Activated naive CD4-positive, alpha-beta T cell treated with anti-CD3 and anti-CD28 coated beads, Interleukin-2, amount 10 ng/mL, durations not matched to agents 7 days and 5 days (primary cell): Measurements from ENCODE around the gene HTR3B.
"Not testable (repeated sequence)": the region's sequence is repeated elsewhere in the genome, so short reads cannot be mapped to it uniquely, and the experiment has no call there.

Experiments used
- CTCF ChIA-PET: fragments of 350-600 bp; sonication (Branson Sonifier 250); formaldehyde crosslinking; loops from one replicate; lab custom pipeline; 2021; ENCODE audit warnings: antibody characterized with exemption; lab: Charles Lee
- DNase-seq: peaks from one replicate; pipeline ENCODE4 v3.0.0-alpha.2; 2020
- H3K27ac Mint-ChIP-seq: one replicate; pipeline ENCODE4 v1.8.0; 2021; ENCODE audit warnings: mild to moderate bottlenecking, moderate library complexity, mixed read lengths
- H3K27me3 Mint-ChIP-seq: one replicate; pipeline ENCODE4 v1.8.0; 2021; ENCODE audit warnings: mild to moderate bottlenecking, mixed read lengths
- H3K36me3 Mint-ChIP-seq: one replicate; pipeline ENCODE4 v1.8.0; 2021; ENCODE audit warnings: mixed read lengths
- H3K4me1 Mint-ChIP-seq: one replicate; pipeline ENCODE4 v1.8.0; 2021; ENCODE audit warnings: mixed read lengths
- H3K4me3 Mint-ChIP-seq: one replicate; pipeline ENCODE4 v1.8.0; 2021; ENCODE audit warnings: mild to moderate bottlenecking, moderate library complexity, mixed read lengths
- H3K9me3 Mint-ChIP-seq: one replicate; pipeline ENCODE4 v1.8.0; 2021; ENCODE audit warnings: mixed read lengths

Gene HTR3B

GRCh38 chr11:113875234-113876073 lies 29.1 kb upstream of the HTR3B start, which contains the start of gene USP28:
Gene USP28 (minus strand): TSS chr11:113875572. CDS start chr11:113875501, 71 bp downstream.
- peak; percentile 83 for DNase-seq
- peaks cover 55% of the 10 kb centered on the region for H3K4me1 Mint-ChIP-seq
- peak within 1 kb of the TSS; percentile 97 for H3K27ac Mint-ChIP-seq
- H3K9me3 Mint-ChIP-seq = peaks cover 5% of the 10 kb centered on the region
- peaks cover 26% of the 10 kb centered on the region for H3K36me3 Mint-ChIP-seq
- peak within 1 kb of the TSS; percentile 92 for H3K4me3 Mint-ChIP-seq
- CTCF ChIA-PET = interaction anchor here (1.1 to 1.5 kb wide), 2 partner anchors 13 to 20 kb away, joined by 3 to 4 read pairs; no protein-coding TSS in a partner anchor
- H3K27me3 Mint-ChIP-seq = no peaks in the 10 kb centered on the region

GRCh38 chr11:113876074-113876797 lies 28.4 kb upstream of the HTR3B start:
- H3K4me1 Mint-ChIP-seq = peaks cover 51% of the 10 kb centered on the region
- peak overlapping the region; percentile 97 for H3K27ac Mint-ChIP-seq
- H3K36me3 Mint-ChIP-seq = peaks cover 20% of the 10 kb centered on the region
- no peaks in the 10 kb centered on the region for H3K27me3 Mint-ChIP-seq
- CTCF ChIA-PET = no interaction called here
- no peak for DNase-seq
- H3K9me3 Mint-ChIP-seq = peaks cover 5% of the 10 kb centered on the region
- H3K4me3 Mint-ChIP-seq = peak overlapping the region; percentile 92

- Mint-ChIP-seq H3K27me3 (no peaks in the 10 kb centered on the region), H3K4me3 (peak overlapping the region; percentile 92), H3K9me3 (peaks cover 5% of the 10 kb centered on the region), H3K36me3 (peaks cover 18% of the 10 kb centered on the region), H3K27ac (peak overlapping the region; percentile 46), H3K4me1 (peaks cover 49% of the 10 kb centered on the region)
- CTCF ChIA-PET = no interaction called here
- no peak for DNase-seq
Observed at GRCh38 chr11:113876798-113877669, 27.6 kb upstream of the HTR3B start.

GRCh38 chr11:113877670-113878055 lies 26.9 kb upstream of the HTR3B start:
- CTCF ChIA-PET = no interaction called here
- Mint-ChIP-seq H3K4me1 (peaks cover 44% of the 10 kb centered on the region), H3K27me3 (no peaks in the 10 kb centered on the region), H3K4me3 (no peak overlapping the region), H3K36me3 (peaks cover 17% of the 10 kb centered on the region), H3K9me3 (peaks cover 5% of the 10 kb centered on the region), H3K27ac (peak overlapping the region; percentile 46)
- no peak for DNase-seq

GRCh38 chr11:113879446-113879845 lies 25.1 kb upstream of the HTR3B start:
- H3K4me3 Mint-ChIP-seq, DNase-seq, H3K36me3 Mint-ChIP-seq, H3K9me3 Mint-ChIP-seq, CTCF ChIA-PET, H3K27me3 Mint-ChIP-seq, H3K27ac Mint-ChIP-seq: not testable (repeated sequence)
- peaks cover 28% of the 10 kb centered on the region for H3K4me1 Mint-ChIP-seq

- Mint-ChIP-seq H3K4me1 (peaks cover 20% of the 10 kb centered on the region), H3K4me3 (no peak overlapping the region), H3K9me3 (peaks cover 5% of the 10 kb centered on the region), H3K36me3 (peaks cover 5% of the 10 kb centered on the region), H3K27me3 (no peaks in the 10 kb centered on the region), H3K27ac (no peak overlapping the region)
- CTCF ChIA-PET = no interaction called here
- DNase-seq = no peak
Observed at GRCh38 chr11:113880971-113881370, 23.6 kb upstream of the HTR3B start.

GRCh38 chr11:113881856-113882255 lies 22.7 kb upstream of the HTR3B start:
- no peak overlapping the region for H3K27ac Mint-ChIP-seq
- DNase-seq = no peak
- peaks cover 5% of the 10 kb centered on the region for H3K9me3 Mint-ChIP-seq
- CTCF ChIA-PET = no interaction called here
- no peak overlapping the region for H3K4me3 Mint-ChIP-seq
- H3K27me3 Mint-ChIP-seq = no peaks in the 10 kb centered on the region
- H3K4me1 Mint-ChIP-seq = peaks cover 13% of the 10 kb centered on the region
- H3K36me3 Mint-ChIP-seq = peaks cover 5% of the 10 kb centered on the region

- Mint-ChIP-seq H3K27ac (no peak overlapping the region), H3K27me3 (no peaks in the 10 kb centered on the region), H3K9me3 (no peaks in the 10 kb centered on the region), H3K4me1 (no peaks in the 10 kb centered on the region), H3K4me3 (no peak overlapping the region), H3K36me3 (no peaks in the 10 kb centered on the region)
- CTCF ChIA-PET = interaction anchor here (1.0 kb wide), 1 partner anchor 11 kb away, joined by 3 read pairs; no protein-coding TSS in a partner anchor
- no peak for DNase-seq
Observed at GRCh38 chr11:113884361-113884836, 20.2 kb upstream of the HTR3B start.

GRCh38 chr11:113885897-113886296 lies 18.7 kb upstream of the HTR3B start:
- Mint-ChIP-seq H3K4me1 (no peaks in the 10 kb centered on the region), H3K9me3 (no peaks in the 10 kb centered on the region), H3K36me3 (no peaks in the 10 kb centered on the region), H3K27me3 (no peaks in the 10 kb centered on the region), H3K27ac (no peak overlapping the region), H3K4me3 (no peak overlapping the region)
- no peak for DNase-seq
- CTCF ChIA-PET = no interaction called here

GRCh38 chr11:113888848-113889247 lies 15.7 kb upstream of the HTR3B start:
- CTCF ChIA-PET = interaction anchor here (0.6 kb wide), 1 partner anchor 149 kb away, joined by 4 read pairs; no protein-coding TSS in a partner anchor
- Mint-ChIP-seq H3K27me3 (no peaks in the 10 kb centered on the region), H3K36me3 (no peaks in the 10 kb centered on the region)

GRCh38 chr11:113894421-113894996 lies 10.1 kb upstream of the HTR3B start:
- Mint-ChIP-seq H3K4me1 (no peaks in the 10 kb centered on the region), H3K4me3 (no peak overlapping the region), H3K36me3 (no peaks in the 10 kb centered on the region), H3K27me3 (peaks cover 6% of the 10 kb centered on the region), H3K27ac (no peak overlapping the region), H3K9me3 (no peaks in the 10 kb centered on the region)
- CTCF ChIA-PET = interaction anchor here (7.1 kb wide), 1 partner anchor 367 kb away, joined by 150 read pairs; no protein-coding TSS in a partner anchor
- DNase-seq = no peak

More at GRCh38 chr11:113888848-113889247, 15.7 kb upstream of the HTR3B start:
- Mint-ChIP-seq H3K4me1 (no peaks in the 10 kb centered on the region), H3K27ac (no peak overlapping the region), H3K9me3 (no peaks in the 10 kb centered on the region), H3K4me3 (no peak overlapping the region)
- no peak for DNase-seq

- CTCF ChIA-PET = interaction anchor here (0.6 to 7.1 kb wide), 12 partner anchors 11 to 366 kb away, joined by 3 to 150 read pairs (median 4); partner anchors contain the start of genes HTR3B and USP28
- H3K27ac Mint-ChIP-seq = no peak overlapping the region
- DNase-seq = no peak
Observed at GRCh38 chr11:113895367-113896155, 9.0 kb upstream of the HTR3B start.

More at GRCh38 chr11:113895367-113896155, 9.0 kb upstream of the HTR3B start:
- H3K4me1 Mint-ChIP-seq = no peaks in the 10 kb centered on the region
- no peak overlapping the region for H3K4me3 Mint-ChIP-seq
- H3K36me3 Mint-ChIP-seq = no peaks in the 10 kb centered on the region
- no peaks in the 10 kb centered on the region for H3K9me3 Mint-ChIP-seq
- H3K27me3 Mint-ChIP-seq = peaks cover 7% of the 10 kb centered on the region
